ENCODE results near the gene ARHGEF3. TPM values are rescaled to one million over a fixed set of nuclear protein-coding genes. Genes with fewer than 3 reads are reported as not detected.

Gene ARHGEF3
- total RNA-seq, 1 experiment from 2014 or later: 4.4 TPM

- H3K27me3 Mint-ChIP-seq (ENCODE audit: low read depth): no peaks in the 10 kb centered on the region
- H3K27ac ChIP-seq (ENCODE audit: insufficient read length, low read depth, low read length): no peak overlapping the region
Observed at GRCh38 chr3:56747150-56747549, 54.6 kb downstream of the ARHGEF3 start.

More at GRCh38 chr3:56747150-56747549, 54.6 kb downstream of the ARHGEF3 start:
- Mint-ChIP-seq H3K9me3 (no peaks in the 10 kb centered on the region), H3K4me1 (no peaks in the 10 kb centered on the region; a peak in 1 of 4 replicates), H3K36me3 (ENCODE audit: insufficient read depth in 1 of 3, low read depth in 3 of 3) (no peaks in the 10 kb centered on the region; a peak in 2 of 7 replicates), H3K4me3 (no peak overlapping the region), H3K27ac (no peak overlapping the region)
- H2BK20ac ChIP-seq (ENCODE audit: low read depth, low read length, poor library complexity, severe bottlenecking): no peak overlapping the region
- H3K4me2 ChIP-seq (ENCODE audit: insufficient read depth, insufficient read length, low read length): no peak overlapping the region
- no CpG with 5 or more reads among the region's 2 CpGs for WGBS (ENCODE audit: extremely low coverage, insufficient read length, low lambda C conversion rate)
- no peak overlapping the region for H4K5ac ChIP-seq (ENCODE audit: insufficient read length, low read depth, low read length)
- TF ChIP-seq, protein P1, sequence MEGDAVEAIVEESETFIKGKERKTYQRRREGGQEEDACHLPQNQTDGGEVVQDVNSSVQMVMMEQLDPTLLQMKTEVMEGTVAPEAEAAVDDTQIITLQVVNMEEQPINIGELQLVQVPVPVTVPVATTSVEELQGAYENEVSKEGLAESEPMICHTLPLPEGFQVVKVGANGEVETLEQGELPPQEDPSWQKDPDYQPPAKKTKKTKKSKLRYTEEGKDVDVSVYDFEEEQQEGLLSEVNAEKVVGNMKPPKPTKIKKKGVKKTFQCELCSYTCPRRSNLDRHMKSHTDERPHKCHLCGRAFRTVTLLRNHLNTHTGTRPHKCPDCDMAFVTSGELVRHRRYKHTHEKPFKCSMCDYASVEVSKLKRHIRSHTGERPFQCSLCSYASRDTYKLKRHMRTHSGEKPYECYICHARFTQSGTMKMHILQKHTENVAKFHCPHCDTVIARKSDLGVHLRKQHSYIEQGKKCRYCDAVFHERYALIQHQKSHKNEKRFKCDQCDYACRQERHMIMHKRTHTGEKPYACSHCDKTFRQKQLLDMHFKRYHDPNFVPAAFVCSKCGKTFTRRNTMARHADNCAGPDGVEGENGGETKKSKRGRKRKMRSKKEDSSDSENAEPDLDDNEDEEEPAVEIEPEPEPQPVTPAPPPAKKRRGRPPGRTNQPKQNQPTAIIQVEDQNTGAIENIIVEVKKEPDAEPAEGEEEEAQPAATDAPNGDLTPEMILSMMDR (conservative IDR thresholded peaks at IDR 0.05): no peak
- H3K23me2 ChIP-seq (ENCODE audit: insufficient read length, low read depth, low read length, poor library complexity, severe bottlenecking): no peaks in the 10 kb centered on the region
- H2AFZ ChIP-seq (ENCODE audit: low read length): no peak overlapping the region
- H4K91ac ChIP-seq (ENCODE audit: insufficient read length, low read depth, low read length): no peak overlapping the region
- H2BK120ac ChIP-seq (ENCODE audit: low read depth, low read length, poor library complexity, severe bottlenecking): no peak overlapping the region
- no peaks in the 10 kb centered on the region for H4K20me1 ChIP-seq (ENCODE audit: control insufficient read depth, insufficient read depth, insufficient read length)
- H3K79me1 ChIP-seq (ENCODE audit: insufficient read depth, low read depth, low read length, poor library complexity, severe bottlenecking): no peaks in the 10 kb centered on the region
- H3K23ac ChIP-seq (ENCODE audit: insufficient read length, low read depth, low read length): no peak overlapping the region
- H3T11ph ChIP-seq (ENCODE audit: low read length): no peak overlapping the region
- no peak overlapping the region for H3K9ac ChIP-seq (ENCODE audit: extremely low read depth, insufficient read length, low read length)
- no peaks in the 10 kb centered on the region for H3K4me1 ChIP-seq (ENCODE audit: insufficient read depth, low read length)
- H2BK15ac ChIP-seq (ENCODE audit: low read depth, low read length): no peak overlapping the region
- H2BK12ac ChIP-seq (ENCODE audit: insufficient read length, low read depth, low read length): no peak overlapping the region
- H4K8ac ChIP-seq (replicated peaks; ENCODE audit: insufficient read length, low read depth, low read length): no peak overlapping the region
- H3K4ac ChIP-seq (ENCODE audit: low read depth, low read length): no peak overlapping the region
- H2AK5ac ChIP-seq (ENCODE audit: insufficient read length, low read length): no peak overlapping the region
- no peaks in the 10 kb centered on the region for H3K27me3 ChIP-seq (ENCODE audit: insufficient read depth, low read length)
- no peaks in the 10 kb centered on the region for H3K9me3 ChIP-seq (ENCODE audit: control insufficient read depth, low read depth, low read length)
- H3K14ac ChIP-seq (ENCODE audit: insufficient read depth, low read length): no peak overlapping the region
- H3K79me2 ChIP-seq (ENCODE audit: insufficient read depth, low read length): no peaks in the 10 kb centered on the region
- DNase-seq: no peak
- H3K18ac ChIP-seq (ENCODE audit: insufficient read length, low read depth, low read length): no peak overlapping the region
- H3K56ac ChIP-seq (ENCODE audit: insufficient read length, low read depth, low read length): no peak overlapping the region
- no peak overlapping the region for H2BK5ac ChIP-seq (ENCODE audit: insufficient read length, low read length)
